ENCODE measurements around the gene CDC25B. TPM values are rescaled to one million over a fixed set of nuclear protein-coding genes. Genes with fewer than 3 reads are reported as not detected.
A peak's percentile ranks its signal among the peaks of the same experiment; 100 is the strongest.
"Not testable (repeated sequence)": the region's sequence is repeated elsewhere in the genome, so short reads cannot be mapped to it uniquely, and the experiment has no call there.

CDC25B gene
- total RNA-seq, 1 donor from 2014 or later, result 42.5 TPM

GRCh38 chr20:3785240-3786125 is 10.6 kb upstream of the CDC25B start:
- ATAC-seq, result peak; percentile 23

GRCh38 chr20:3786126-3786484 is 10.0 kb upstream of the CDC25B start:
- ATAC-seq, result peak; percentile 14

DNA sequence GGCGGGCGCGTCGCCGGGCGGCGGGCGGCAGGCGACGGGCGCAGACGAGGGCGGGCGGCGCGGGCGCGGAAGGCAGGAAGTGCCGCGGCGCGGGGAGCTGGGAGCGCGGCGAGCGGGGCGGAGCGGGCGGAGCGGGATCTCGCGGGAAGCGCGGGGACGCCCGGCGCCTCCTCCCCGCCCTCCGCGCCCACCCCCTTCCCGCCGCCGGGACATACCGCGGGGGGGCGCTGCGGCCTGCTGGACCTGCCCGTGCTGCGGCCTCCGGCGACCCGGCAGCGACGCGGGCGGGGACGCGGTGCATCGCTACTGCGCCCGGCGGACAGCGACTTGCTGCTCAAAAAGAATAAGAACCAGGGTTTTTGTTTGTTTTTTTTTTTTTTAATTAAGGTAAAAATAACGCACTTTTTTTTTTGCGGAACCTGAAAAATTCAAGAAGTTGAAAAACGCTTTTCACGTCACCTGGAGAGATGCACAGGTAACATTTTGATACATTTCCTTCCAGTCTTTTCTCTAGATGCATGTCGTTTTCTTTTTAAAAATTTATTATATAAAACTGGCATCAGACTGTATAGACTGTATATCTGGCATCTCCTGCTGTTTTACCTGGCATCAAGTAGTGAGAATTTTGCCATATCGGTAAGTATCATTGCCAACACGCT is 9.3 kb upstream of the CDC25B start, which contains the start of gene CENPB:
TSS of gene CENPB (minus strand) at position 76 of the 659 bp plus-strand sequence. CDS start 257 bp downstream, outside the sequence.
- ATAC-seq, result peak; percentile 89

- no peak for ATAC-seq
These were observed 8.6 kb upstream of the CDC25B start for GRCh38 chr20:3787324-3788014.

DNA sequence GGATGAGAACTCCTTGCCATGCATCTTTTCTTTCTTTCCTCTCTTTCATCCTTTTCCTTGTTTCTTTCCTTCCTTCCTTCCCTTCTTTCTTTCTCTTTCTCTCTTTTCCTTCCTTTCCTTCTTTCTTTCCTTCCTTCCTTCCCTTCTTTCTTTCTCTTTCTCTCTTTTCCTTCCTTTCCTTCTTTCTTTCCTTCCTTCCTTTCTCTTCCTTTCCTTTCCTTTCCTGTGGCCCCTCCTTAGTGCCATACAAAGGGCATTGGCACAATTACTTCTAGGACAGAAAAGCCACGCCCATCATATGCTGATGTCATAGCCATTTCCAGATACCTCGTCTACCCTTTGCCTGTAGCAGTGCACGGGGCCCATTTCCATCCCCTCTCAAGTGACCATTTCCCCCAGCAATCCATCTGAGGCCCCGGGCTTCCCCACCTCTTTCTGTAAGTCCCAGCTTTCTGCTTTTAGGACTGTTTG is 7.4 kb upstream of the CDC25B start:
- ATAC-seq, result no peak

DNA sequence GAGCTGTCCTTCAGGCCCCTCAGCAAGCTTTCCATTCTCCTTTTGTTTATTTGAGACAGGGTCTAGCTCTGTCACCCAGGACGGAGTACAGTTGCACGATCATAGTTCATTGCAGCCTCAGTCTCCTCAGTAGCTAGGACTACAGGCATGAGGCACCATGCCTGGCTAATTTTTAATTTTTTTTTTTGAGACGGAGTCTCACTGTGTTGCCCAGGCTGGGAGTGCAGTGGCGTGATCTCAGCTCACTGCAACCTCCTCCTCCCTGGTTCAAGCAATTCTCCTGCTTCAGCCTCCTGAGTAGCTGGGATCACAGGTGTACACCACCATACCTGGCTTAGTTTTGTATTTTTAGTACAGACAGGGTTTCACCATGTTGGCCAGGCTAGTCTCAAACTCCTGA is 6.9 kb upstream of the CDC25B start:
- ATAC-seq, result not testable (repeated sequence)

DNA sequence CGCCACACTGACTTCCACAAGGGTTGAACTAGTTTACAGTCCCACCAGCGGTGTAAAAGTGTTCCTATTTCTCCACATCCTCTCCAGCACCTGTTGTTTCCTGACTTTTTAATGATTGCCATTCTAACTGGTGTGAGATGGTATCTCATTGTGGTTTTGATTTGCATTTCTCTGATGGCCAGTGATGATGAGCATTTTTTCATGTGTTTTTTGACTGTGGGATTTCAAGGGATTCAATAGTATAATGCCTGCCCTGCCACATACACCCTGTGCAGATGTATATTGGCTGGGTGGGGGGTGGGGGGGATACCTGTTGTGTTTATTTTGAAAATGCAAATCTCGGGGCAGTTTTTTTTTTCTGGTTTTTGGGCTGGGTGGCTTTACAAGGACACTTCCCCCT is 1.9 kb upstream of the CDC25B start:
- ATAC-seq, result not testable (repeated sequence)

- ATAC-seq, result no peak
These were observed 1.2 kb upstream of the CDC25B start for GRCh38 chr20:3794701-3795420.

DNA sequence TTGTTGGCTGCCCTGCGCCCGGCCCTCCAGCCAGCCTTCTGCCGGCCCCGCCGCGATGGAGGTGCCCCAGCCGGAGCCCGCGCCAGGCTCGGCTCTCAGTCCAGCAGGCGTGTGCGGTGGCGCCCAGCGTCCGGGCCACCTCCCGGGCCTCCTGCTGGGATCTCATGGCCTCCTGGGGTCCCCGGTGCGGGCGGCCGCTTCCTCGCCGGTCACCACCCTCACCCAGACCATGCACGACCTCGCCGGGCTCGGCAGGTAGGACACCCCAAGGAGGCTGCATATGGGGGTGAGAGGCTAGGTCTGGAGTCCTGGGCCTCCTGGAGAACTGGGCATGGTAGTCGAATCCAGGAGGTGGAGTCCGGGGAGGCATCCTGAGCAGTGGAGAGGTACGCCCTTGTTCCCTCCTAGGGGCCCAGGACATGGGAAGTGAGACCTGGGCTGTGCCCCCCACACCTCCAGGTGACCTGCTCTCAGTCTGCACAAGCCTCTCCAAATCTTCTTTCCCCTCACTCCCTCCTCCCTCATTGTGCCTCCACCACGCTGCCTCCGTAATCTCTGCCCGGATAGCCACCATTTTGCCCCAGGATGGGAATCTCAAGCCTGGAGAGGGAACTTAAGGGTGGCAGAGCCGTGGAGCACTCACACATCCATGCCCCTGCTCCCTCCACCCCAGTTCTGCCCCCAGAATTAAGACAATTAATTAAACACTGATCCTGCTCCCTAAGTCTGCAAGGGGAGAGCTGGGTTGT is 541 bp downstream of the CDC25B start:
- peak; percentile 8 for ATAC-seq

DNA sequence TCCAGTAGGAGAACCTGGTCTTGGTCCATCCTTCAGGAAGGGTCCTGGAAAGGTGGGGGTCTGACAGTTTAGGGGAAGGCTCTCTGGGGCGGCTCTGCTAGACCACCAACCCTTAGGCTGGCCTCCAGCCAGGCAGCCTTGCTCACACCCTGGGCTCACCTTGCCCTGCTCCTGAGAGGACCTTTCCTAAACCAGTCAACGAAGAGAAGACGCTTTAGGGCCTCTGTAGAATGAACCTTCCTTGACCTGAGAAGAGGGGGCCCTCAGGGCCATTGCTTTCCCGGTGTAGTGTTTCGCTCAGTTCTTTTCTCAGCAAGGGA is 1.1 kb downstream of the CDC25B start:
- no peak for ATAC-seq

DNA sequence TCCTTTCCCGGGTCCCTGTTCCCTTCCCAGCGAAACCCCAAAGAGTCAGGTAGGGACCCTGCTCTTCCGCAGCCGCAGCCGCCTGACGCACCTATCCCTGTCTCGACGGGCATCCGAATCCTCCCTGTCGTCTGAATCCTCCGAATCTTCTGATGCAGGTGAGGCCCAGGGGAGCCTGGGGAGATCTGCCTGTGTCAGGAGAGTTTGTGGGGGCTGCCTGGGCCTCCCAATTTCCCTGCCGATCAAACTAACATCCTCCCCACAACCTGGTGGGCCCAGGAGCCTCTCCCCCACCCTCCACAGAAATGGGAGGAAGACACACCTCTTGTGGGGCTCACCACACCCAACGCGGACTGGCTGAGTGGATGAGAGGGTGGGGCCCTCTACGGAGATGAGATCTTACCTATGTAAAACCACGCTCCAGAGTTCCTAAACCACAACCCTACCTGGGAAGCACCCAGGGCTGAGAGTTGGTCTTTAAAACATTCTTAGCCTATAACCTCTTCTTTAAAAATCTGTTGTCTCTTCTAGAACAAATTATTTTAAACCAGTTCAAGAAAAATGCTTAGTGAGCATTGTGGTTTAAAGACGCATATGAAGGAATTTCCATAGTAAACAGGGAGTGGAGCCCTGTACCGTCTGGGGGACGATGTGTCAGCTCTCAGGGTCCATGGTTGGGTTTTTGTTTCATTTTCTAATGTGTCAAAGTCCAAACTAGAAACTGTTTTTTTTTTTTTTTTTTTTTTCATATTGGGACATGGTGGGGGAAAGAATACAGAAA is 1.7 kb downstream of the CDC25B start:
- ATAC-seq, result peak; percentile 52

DNA sequence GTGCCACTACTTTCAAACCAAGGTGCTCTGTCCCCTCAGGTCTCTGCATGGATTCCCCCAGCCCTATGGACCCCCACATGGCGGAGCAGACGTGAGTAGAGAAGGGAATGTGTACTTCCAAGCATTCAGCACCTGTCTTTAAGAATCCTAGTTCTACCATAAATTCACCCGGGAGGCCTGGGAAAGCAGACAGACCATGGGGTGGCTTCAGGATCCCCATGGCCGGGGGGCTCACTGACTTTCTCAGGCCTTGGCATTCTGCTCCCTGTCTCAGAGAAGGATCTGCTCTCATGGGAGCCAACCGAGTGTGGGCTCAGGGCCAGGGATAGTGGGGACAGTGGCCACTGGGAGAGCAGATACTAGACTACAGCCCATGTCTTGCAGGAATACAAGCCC is 2.3 kb downstream of the CDC25B start:
- no peak for ATAC-seq

- no peak for ATAC-seq
These were observed 2.8 kb downstream of the CDC25B start for GRCh38 chr20:3798908-3799248.

DNA sequence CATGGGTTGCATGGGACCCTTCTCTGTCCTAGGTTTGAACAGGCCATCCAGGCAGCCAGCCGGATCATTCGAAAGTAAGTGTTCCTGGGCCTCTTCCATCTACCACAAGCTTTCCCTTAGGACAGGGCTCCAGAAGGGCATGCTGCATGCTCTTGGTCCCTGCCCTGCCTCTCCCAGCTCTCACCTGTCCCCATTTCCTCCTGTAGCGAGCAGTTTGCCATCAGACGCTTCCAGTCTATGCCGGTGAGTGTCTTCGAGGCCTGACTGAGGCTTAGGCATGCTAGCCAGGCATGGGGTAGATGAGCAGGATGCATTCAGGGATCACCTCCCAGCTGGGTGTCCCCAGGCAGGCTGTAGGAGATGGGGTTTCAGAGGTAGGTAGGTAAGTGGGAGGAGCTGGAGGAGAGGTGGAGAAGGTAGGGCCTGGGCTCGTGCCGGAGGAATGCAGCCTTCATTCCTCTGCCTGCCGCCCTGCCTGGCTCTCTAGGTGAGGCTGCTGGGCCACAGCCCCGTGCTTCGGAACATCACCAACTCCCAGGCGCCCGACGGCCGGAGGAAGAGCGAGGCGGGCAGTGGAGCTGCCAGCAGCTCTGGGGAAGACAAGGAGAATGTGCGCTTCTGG is 4.3 kb downstream of the CDC25B start:
- ATAC-seq, result no peak

DNA sequence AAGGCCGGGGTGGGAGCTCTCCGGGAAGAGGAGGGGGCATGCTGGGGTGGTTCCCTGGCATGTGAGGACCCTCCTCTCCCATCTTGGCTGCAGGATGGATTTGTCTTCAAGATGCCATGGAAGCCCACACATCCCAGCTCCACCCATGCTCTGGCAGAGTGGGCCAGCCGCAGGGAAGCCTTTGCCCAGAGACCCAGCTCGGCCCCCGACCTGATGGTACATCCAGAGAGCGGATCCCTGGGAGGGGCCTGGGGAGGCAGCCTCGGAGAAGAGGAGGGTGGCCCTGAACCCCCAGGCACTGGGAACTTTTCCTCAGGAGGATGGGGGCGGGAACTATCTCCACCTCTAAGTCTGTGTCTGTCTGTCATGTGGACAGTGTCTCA is 4.8 kb downstream of the CDC25B start:
- ATAC-seq, result no peak

DNA sequence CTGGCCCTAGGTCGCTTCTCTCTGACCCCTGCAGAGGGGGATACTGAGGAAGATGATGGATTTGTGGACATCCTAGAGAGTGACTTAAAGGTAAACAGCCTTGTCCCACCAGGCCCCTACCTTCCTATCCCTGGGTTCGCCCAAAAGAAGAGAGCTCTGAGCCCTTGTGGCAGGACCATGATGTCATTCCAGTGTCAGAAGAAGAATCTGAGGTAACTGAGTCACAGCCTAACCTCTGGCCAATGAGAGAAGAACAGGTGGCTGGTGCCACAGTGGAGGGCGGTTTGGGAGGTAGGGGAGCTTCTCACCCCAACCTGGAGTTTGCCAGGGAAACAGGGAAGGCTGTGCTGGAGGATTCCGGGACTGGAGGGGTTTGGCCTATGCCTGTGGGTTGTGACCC is 5.2 kb downstream of the CDC25B start:
- ATAC-seq, result no peak

DNA sequence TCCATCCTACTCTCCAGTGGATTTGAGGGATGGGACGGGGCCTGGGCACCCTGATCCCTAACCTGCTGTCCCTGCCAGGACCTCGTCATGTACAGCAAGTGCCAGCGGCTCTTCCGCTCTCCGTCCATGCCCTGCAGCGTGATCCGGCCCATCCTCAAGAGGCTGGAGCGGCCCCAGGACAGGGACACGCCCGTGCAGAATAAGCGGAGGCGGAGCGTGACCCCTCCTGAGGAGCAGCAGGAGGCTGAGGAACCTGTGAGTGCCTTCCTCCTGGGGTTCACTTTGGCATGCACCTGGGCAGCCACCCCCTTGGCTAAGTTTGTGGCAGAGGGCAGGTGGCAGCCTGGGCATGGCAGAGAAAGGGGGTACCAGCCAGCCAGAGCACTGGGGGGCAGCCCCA is 5.7 kb downstream of the CDC25B start:
- no peak for ATAC-seq

DNA sequence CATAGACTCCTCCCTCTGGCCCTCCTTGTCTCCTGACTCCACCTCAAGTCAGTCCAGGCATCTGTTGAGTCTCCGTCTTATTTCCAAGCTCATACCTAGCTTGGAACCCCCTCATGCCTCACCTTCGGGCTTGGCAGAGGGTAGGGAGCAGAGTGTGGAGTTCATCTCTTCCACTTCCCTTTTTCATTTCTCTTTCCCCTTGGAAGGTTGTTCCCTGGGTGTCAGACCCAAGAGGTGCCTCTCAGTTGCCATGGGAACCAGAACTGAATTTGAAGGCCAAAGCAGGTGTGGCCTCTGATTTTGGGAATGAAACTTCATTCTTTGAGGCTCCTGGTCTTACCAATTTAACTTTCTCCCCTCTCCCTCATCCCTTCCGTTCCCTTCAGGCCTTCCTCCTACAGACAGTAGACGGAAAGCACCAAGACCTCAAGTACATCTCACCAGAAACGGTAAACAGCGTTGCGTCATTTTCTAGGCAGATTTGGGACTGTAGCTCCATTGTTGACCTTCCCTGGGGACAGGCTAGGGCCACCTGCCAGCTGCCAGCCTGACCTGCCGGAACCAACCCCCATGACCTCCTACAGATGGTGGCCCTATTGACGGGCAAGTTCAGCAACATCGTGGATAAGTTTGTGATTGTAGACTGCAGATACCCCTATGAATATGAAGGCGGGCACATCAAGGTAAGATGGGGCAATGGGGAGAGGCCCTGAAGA is 6.6 kb downstream of the CDC25B start:
- no peak for ATAC-seq

DNA sequence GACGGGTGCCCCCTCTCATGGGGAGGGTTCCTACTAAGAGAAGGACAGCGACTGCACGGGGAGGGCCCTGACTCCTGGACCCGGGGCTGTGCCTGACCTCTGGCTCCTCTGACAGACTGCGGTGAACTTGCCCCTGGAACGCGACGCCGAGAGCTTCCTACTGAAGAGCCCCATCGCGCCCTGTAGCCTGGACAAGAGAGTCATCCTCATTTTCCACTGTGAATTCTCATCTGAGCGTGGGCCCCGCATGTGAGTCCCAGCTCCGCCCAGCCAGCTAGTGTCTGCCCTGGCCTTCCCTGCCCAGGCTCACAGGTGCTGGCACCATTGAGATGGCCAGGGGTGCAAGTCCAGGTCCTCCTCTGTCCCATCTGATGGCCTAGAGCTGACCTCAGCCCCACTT is 7.2 kb downstream of the CDC25B start:
- no peak for ATAC-seq

DNA sequence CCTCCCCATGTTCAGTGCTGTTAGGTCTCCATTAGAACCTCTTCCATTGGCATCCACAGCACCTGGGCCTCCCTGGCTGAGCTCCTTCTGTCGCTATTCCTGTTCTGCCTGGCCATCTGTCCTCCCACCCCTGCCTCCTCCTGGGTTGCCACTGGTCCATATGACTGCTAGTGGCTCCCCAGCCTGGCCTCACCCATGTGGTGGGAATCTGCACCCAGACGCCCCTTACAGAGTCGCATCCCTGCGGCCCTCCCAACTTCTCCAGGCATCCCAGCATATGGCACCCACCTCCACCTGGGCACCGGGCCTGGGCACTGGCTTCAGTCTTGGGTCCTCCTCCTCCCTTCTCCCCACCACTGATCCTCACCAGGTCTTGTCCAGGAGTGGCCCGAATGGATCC is 7.7 kb downstream of the CDC25B start:
- ATAC-seq, result no peak

All from esophagus mucosa (tissue), 1 donor.